Subcutaneous adipose tissue (tissue), 4 donors: ENCODE measurements around the gene ADAMTS3. TPM values are rescaled to one million over a fixed set of nuclear protein-coding genes. Genes with fewer than 3 reads are reported as not detected.

Experiments
- CTCF ChIP-seq: fragments of 450-650 bp; IDR thresholded peaks from one replicate; pipeline ENCODE4 v1.5.1; 2016; ENCODE audit warnings: low read depth, mild to moderate bottlenecking, control low read depth, antibody characterized with exemption, moderate library complexity
- total RNA-seq, 4 donors: library from RNA; depleted of rRNA; stranded (reverse); fragments of >200 nt; gene quantifications; one replicate each; pipeline ENCODE4 v1.1.0, GENCODE V29; 2016

The ADAMTS3 gene
- total RNA-seq, 4 donors from 2014 or later = 1.3 to 4.4 (median 1.8) TPM

GRCh38 chr4:72283357-72283756 is 285.7 kb downstream of the ADAMTS3 start:
- no peak for TF ChIP-seq CTCF

GRCh38 chr4:72280252-72280651 is 288.8 kb downstream of the ADAMTS3 start:
- no peak for TF ChIP-seq CTCF

GRCh38 chr4:72275381-72275780 is 293.6 kb downstream of the ADAMTS3 start:
- TF ChIP-seq CTCF = no peak

GRCh38 chr4:72274251-72274650 is 294.8 kb downstream of the ADAMTS3 start:
- TF ChIP-seq CTCF = no peak

GRCh38 chr4:72255269-72255668 is 313.8 kb downstream of the ADAMTS3 start:
- no peak for TF ChIP-seq CTCF

- TF ChIP-seq CTCF = no peak
Measured at GRCh38 chr4:72243641-72244040, 325.4 kb downstream of the ADAMTS3 start.

- TF ChIP-seq CTCF = no peak
Measured at GRCh38 chr4:72239487-72240116, 329.4 kb downstream of the ADAMTS3 start.
